GM19099 (cell line): Measurements from ENCODE around the gene RECK.

Experiments used
- POLR2A ChIP-seq: IDR thresholded peaks from 3 replicates; pipeline ENCODE4 v1.6.1; 2011; ENCODE audit warnings: low read depth; ENCODE audit not compliant: insufficient read length; ENCODE audit errors: extremely low read depth

Gene RECK

GRCh38 chr9:36018129-36018528, 18.6 kb upstream of the RECK start:
- no peak for TF ChIP-seq POLR2A

- TF ChIP-seq POLR2A: no peak
Measured at GRCh38 chr9:36018891-36019720, 17.6 kb upstream of the RECK start.

GRCh38 chr9:36021968-36022367, 14.7 kb upstream of the RECK start:
- no peak for TF ChIP-seq POLR2A

GRCh38 chr9:36023260-36024048, 13.3 kb upstream of the RECK start:
- no peak for TF ChIP-seq POLR2A

GRCh38 chr9:36025746-36026145, 11.0 kb upstream of the RECK start:
- no peak for TF ChIP-seq POLR2A

- no peak for TF ChIP-seq POLR2A
Measured at GRCh38 chr9:36029202-36029601, 7.5 kb upstream of the RECK start.

GRCh38 chr9:36029765-36030528, 6.8 kb upstream of the RECK start:
- TF ChIP-seq POLR2A: no peak

GRCh38 chr9:36030871-36031270, 5.8 kb upstream of the RECK start:
- TF ChIP-seq POLR2A: no peak

GRCh38 chr9:36031774-36032555, 4.7 kb upstream of the RECK start:
- no peak for TF ChIP-seq POLR2A

- no peak for TF ChIP-seq POLR2A
Measured at GRCh38 chr9:36033788-36034187, 2.9 kb upstream of the RECK start.

GRCh38 chr9:36034234-36034633, 2.5 kb upstream of the RECK start:
- TF ChIP-seq POLR2A: no peak

- no peak for TF ChIP-seq POLR2A
Measured at GRCh38 chr9:36035006-36035405, 1.7 kb upstream of the RECK start.

GRCh38 chr9:36036253-36036779, 397 bp upstream of the RECK start:
- no peak for TF ChIP-seq POLR2A

- TF ChIP-seq POLR2A: no peak
Measured at GRCh38 chr9:36037549-36038122, 923 bp downstream of the RECK start.

GRCh38 chr9:36039121-36039520, 2.4 kb downstream of the RECK start:
- TF ChIP-seq POLR2A: no peak

- TF ChIP-seq POLR2A: no peak
Measured at GRCh38 chr9:36039696-36040095, 3.0 kb downstream of the RECK start.
